HG02885 (cell line): ENCODE measurements around the gene DNAJC22.

Experiments used
- ATAC-seq: cut with Tn5 transposase; IDR thresholded peaks from one replicate; pipeline ENCODE4 v1.9.1; 2021; ENCODE audit warnings: mild to moderate bottlenecking; ENCODE audit not compliant: unreplicated experiment, poor library complexity

DNAJC22 gene

GRCh38 chr12:49342914-49343731, 3.6 kb upstream of the DNAJC22 start:
- no peak for ATAC-seq

GRCh38 chr12:49344486-49345050, 2.1 kb upstream of the DNAJC22 start:
- ATAC-seq: no peak

DNA sequence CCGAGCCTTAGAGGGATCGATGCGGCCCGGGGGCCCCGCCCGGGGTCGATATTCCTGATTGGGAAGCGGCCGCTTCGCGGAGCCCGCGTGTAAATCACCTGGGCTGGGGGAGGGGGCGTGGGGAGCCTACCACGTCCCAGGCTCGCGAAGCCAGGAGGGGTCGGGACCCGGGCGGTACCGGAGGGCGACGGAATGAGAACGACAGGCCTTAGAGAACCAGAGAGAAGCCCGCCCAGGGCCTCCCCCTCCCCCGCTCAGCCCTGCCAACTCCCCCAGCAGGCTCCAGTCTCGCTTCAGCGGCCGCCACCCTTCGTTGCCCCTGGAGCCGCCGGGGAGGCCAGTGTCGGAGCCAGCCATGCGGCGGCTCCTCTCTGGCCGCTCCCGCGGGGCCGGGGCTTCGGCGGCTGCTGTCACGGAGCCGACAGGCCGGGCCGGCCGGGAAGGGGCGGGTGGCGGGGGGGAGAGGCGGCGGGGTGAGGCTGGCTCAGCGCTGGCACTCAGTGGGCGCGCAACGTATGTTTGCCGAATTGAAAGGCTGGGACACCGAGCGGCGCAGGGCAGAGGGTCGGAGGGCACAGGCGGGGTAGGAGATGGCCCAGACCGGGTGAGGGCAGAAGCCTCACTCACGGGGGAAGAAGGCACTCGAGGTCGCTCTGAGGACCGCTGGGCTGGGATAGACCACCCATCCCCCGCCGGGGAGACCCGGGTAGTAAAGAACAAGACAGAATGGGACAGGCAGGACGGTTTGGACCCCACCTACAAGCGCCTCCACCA, 1.4 kb upstream of the DNAJC22 start:
- ATAC-seq: no peak

- no peak for ATAC-seq
These were observed 646 bp upstream of the DNAJC22 start for GRCh38 chr12:49345825-49346658.

GRCh38 chr12:49347311-49348193, 864 bp downstream of the DNAJC22 start:
- ATAC-seq: peak; percentile 60

DNA sequence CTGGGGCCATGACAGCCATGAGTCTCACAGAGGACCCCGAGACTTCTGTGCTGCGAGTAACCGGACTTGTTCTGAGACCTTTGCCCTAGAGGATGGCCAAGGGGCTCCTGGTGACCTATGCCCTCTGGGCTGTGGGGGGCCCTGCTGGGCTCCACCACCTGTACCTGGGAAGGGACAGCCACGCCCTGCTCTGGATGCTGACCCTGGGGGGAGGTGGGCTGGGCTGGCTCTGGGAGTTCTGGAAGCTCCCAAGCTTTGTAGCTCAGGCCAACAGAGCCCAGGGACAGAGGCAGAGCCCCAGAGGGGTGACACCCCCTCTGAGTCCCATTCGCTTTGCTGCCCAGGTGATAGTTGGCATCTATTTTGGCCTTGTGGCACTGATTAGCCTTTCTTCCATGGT, 2.1 kb downstream of the DNAJC22 start:
- ATAC-seq: no peak

DNA sequence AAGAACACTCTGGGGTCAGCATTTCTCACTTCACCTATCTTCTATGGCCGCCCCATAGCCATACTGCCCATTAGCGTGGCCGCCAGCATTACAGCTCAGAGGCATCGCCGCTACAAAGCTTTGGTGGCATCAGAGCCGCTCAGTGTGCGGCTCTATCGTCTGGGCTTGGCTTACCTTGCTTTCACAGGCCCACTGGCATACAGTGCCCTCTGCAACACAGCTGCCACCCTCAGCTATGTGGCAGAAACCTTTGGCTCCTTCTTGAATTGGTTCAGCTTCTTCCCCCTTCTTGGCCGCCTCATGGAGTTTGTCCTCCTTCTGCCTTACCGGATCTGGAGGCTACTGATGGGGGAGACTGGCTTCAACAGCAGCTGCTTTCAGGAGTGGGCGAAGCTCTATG, 2.6 kb downstream of the DNAJC22 start:
- no peak for ATAC-seq

DNA sequence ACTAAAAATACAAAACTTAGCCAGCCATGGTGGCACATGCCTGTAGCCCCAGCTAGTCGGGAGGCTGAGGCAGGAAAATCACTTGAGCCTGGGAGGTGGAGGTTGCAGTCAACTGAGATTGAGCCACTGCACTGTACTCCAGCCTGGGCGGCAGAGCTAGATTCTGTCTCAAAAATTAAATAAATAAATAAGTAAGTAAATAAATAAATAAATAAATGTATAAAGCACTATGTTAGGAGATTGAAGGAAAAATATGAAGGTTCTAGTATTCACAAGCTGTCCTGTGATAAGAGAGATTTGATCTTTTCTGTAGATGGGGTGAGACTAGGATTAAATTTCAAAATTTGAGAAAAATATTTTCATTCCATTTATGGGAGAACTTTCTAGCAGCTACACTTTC, 5.7 kb downstream of the DNAJC22 start:
- ATAC-seq: no peak

DNA sequence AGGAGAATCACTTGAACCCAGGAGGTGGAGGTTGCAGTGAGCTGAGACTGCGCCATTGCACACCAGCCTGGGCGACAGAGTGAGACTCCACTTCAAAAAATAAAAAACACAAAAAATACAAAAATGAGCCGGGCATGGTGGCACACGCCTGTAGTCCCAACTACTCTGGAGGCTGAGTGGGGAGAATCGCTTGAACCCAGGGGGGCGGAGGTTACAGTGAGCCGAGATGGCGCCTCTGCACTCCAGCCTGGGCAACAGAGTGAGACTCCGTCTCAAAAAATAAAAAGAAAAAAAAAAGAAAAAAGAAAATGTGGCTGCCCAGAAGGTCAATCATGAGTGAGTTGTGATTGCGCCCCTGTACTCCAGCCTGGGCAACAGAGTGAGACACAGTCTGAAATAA, 9.2 kb downstream of the DNAJC22 start:
- no peak for ATAC-seq

DNA sequence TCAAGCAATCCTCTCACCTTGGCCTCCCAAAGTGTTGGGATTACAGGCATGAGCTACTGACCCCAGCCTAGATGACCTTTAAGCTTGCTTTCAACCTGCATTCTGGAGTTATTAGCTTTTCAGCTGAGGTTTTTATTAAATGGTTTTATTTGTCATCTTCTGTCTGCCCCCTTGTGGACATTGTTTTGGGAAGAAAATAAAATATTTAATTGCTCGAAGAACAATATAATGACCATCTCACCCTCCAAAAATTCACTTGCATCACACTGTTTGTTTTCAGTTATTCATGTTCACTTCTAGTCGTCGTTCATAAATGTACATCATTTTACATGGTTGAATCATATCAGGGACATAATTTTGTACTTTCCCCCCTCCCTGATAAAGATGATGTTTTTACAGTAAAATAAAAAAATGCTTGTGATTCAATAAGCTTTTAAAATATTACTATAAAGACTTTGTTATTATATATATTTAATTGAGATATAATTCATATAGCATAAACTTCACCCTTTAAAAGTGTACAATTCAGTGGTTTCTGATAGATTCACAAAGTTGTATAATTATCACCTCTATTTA, 10.5 kb downstream of the DNAJC22 start:
- no peak for ATAC-seq

DNA sequence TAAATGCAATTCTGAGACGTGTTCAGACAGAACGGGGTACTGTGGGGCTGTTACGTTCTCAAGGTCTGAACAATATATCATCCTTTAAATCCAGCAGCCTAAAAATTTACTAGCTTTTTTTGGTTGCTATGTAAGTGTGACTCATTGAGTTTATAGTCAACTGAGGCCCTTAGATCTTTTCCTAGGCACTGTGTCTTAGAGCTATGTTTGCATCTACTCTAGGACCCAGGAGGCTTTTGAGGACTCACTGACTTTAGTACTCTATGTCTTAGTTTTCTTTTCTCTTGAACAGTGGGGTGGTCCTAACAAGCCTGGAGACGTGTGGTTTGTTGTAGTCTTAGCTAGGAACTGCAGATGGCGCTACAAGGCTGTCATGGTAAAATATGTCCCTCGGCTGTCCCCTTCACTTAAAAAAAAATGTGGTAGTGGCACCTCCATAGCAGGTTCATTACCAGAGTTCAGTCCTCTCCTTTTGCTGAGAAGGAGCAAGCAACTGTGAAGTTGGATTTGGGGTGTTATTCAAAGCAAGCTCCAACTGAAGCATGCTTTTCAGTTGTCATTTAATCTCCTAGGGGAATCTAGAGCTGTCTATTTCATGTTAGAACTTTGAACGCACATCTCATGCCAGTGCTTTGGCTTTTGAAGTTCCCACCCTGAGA, 11.9 kb downstream of the DNAJC22 start:
- ATAC-seq: peak; percentile 44

DNA sequence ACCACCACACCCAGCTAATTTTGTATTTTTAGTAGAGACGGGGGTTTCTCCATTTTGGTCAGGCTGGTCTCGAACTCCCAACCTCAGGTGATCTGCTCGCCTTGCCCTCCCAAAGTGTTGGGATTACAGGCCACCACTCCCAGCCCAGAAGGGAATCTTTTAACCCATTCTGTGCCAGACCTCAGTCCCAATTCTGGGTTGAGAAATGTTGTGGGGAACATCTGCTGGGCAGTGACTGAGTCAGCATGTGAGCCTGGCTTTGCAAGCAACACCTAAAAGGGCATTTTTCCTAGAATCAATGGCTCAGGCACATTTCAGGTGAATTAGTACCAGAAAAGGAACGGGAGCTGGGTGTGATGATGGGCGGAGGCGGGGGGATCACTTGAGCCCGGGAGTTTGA, 13.0 kb downstream of the DNAJC22 start:
- ATAC-seq: no peak

GRCh38 chr12:49362077-49362476, 15.4 kb downstream of the DNAJC22 start:
- no peak for ATAC-seq

GRCh38 chr12:49364989-49365388, 18.3 kb downstream of the DNAJC22 start:
- no peak for ATAC-seq

DNA sequence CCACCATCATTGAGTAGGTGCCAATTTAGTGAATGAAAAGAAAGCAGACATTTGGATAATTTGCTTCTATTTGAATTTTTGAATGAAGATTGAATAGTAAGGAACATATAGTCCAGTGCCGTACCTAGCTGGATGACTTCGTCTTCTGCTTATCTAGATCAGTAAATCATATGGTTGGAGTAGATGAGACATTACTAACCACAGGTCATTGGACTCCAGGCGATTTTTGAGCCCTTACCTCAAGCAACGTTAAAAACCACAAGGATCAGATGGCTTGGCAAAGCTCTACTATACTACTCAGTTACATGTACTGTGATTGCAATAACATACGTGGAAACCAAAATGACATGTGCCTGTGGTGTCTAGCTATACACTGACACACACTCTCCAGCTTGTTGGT, 18.9 kb downstream of the DNAJC22 start:
- no peak for ATAC-seq

DNA sequence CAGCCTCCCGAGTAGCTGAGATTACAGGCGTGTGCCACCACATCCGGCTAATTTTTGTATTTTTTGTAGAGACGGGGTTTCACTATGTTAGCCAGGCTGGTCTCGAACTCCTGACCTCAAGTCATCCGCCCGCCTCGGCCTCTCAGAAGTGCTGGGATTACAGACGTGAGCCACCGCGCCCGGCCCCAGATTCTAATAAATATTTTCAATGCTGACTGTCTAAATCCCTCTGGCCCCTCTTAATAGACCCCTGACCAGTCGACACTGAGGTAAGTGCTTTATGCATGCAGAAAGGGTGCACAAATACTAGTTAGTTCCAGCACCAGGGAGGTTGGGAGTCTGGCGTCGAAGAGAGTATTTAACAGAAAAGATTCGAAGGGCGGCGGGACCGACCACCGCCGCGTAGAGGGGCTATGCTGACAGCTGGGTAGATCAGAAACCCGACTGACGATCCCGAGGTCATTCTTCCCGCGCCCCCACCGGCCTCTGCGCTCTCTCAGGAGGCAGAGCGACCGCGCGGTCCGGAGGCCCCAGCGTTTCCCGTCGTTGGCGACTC, 19.5 kb downstream of the DNAJC22 start:
- peak; percentile 13 for ATAC-seq

DNA sequence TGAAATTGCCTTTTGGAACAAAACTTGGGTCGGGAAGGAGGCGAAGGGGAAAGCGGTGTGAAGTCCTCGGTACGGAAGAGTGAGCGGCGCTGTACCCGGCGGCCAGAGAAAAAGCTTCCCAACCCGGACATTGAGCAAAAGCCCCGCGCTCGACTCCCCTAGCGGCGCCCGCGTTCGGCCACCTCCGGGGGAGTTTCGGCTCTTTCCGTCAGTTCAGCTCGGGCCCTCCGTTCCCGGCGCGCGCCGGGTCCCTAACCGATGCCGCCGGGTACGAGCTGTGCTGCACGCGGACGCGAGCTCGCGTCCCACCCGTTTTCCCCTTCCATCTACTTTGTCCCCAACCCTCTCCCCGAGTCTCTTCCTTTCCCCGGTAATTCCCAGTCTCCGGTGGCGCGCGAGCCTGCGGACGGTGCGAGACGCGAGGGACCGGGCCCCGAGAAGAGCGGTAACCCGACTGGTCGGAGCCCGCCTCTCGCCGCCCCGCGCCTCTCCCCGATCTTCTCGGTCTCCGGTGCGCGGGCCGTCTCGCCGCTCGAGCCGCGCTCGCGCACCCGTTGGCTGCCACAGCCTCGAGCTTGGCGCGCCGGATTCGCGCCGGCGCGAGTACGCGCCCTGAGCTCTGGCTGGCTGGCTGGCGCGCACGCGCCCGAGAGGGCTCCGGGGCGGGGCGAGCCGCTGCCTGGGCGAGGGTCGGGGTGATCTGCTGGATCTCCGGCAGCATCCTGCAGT, 20.1 kb downstream of the DNAJC22 start:
- ATAC-seq: peak; percentile 75
